GM21367 (cell line): Measurements from ENCODE around the gene DNER.
"Not testable (repeated sequence)": the region's sequence is repeated elsewhere in the genome, so short reads cannot be mapped to it uniquely, and the experiment has no call there.

Experiments
- ATAC-seq: cut with Tn5 transposase; IDR thresholded peaks from one replicate; pipeline ENCODE4 v1.9.1; 2021; ENCODE audit not compliant: unreplicated experiment

DNER gene

GRCh38 chr2:229348128-229348527 is 366.2 kb downstream of the DNER start:
- ATAC-seq: no peak

- ATAC-seq: no peak
These were observed 367.4 kb downstream of the DNER start for GRCh38 chr2:229346816-229347540.

GRCh38 chr2:229344955-229345354 is 369.4 kb downstream of the DNER start:
- no peak for ATAC-seq

DNA sequence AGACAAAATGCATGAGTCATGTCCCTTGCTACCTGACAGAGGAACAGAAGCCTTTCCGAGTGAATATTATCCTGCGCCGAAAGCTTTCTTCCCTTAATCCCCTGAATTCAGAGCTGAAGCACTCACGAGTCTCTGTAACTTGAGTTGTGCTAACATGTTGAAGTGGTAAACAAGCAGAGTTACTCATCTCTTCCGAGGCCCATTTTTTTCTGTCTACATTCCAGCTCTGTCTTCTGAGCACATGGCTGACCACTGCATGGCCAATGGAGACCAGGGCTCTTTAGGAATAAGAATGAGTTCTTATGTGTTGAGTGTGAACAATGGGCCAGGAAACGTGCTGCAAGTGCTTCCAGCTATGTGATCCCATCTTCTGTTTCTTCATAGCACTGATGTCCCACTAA is 370.2 kb downstream of the DNER start:
- ATAC-seq: no peak

GRCh38 chr2:229343661-229344060 is 370.7 kb downstream of the DNER start:
- ATAC-seq: no peak

DNA sequence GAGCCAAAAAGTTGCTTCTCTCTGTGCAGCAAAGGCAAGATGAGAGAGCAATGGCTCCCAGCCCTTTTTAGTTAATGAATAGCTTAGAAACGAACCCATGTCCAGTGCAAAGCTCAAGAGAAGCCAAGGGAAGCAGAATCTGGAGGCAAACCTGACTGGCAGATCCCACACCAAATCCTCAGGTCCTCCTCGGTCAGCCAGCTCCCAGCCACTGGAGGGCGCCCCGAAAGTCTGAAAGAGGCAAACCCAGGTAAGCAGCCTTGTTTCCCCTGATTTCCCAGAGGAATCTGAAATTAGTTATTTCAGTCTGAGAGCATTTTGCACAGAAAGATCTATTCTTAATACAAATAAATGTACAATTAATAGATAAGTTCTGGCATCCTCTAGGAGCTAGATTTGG is 372.0 kb downstream of the DNER start:
- no peak for ATAC-seq

- ATAC-seq: no peak
These were observed 374.1 kb downstream of the DNER start for GRCh38 chr2:229340086-229340760.

- ATAC-seq: no peak
These were observed 374.7 kb downstream of the DNER start for GRCh38 chr2:229339618-229340017.

DNA sequence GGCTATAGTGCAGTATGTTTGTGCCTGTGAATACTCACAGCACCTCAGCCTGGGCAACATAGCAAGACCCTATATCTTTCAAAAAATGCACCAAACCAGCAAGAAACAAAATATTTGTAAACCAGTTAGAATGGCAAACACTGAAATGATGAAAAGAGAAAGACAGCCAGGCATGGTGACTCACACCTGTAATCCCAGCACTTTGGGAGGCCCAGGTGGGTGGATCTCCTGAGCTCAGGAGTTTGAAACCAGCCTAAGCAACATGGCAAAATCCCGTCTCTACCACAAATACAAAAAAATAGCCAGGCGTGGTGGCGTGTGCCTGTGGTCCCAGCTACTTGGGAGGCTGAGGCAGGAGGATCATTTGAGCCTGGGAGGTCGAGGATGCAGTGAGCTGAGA is 375.2 kb downstream of the DNER start:
- not testable (repeated sequence) for ATAC-seq

DNA sequence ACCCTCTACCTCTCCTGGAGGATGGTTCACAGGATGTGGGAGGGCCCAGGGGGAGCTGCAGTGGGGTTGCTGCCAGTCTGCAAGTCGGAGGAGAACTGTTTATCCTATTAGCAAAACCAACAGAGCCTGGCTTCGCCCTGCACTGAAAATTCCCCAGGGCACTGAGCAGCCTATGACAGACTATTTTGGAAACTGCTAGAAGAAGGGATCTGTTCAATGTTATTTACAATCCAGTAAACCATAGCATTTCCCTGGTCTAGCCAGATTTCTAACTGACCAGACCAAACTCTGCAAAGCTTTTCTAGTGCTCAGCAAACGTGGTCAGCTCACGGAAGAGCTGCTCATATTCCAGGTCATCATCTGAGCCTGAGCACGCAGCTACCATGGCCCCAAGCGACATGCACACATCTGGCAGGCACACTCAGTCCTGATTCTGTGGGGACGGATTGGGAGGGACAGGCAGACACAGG is 378.4 kb downstream of the DNER start:
- ATAC-seq: no peak

- no peak for ATAC-seq
These were observed 379.0 kb downstream of the DNER start for GRCh38 chr2:229335330-229335729.

DNA sequence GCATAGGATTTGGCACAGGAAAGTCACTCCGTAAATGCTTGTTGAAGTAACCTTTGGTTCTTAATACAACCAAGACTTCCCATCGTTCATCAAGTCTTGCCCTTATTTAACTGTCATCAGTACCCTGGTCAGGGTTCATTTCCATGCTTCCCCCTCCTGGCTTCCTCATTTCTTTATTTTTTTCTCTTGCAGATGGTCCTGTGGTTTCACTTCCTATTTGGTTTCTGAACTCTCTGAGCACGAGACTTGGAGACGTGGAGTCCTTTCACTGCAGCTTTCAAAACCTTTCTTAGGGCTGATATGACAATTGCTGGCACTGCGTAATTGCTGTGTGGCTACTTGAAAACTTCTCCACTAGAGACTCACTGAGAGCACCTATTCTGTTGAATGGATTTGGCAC is 383.4 kb downstream of the DNER start:
- no peak for ATAC-seq

- no peak for ATAC-seq
These were observed 394.8 kb downstream of the DNER start for GRCh38 chr2:229319558-229319957.

DNA sequence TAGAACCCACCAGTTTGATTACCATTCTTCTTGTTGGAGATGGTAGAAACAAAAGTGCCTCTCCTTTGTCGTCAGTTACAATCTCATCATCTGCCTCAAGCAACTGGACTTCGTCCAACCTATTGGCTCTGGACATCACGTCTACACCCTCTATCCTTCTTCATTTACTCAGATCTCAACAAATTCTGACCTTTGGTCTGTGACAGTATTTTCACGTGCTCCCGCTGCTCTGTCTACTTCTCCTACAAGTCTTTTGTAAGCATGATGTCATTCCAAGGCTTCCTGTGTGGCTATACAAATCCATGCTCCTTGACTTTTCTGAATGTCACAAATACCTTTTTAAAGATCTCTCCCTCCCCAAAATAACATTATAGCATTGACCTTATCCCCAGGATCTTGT is 400.2 kb downstream of the DNER start:
- no peak for ATAC-seq

DNA sequence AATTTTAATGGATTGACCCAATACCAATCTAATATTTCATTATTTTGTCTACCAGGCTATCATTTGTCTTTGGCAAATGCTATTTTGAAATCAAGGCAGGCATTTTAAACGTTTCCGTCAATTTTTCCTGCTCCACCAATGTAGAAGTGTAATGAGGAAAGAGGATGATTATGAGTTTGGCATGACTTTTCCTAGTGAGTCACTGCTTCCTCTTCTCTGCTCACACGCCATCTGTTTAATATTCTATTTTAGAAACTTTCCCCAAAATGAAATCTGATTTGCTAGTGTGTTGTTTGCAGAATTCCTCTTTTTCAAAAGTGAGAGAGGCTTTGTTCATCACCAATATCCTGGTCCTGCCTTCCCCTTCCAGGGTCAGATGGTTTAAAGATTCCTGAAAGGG is 400.8 kb downstream of the DNER start:
- no peak for ATAC-seq
